Uterus (tissue), 2 donors: ENCODE data around the gene DMBX1.

Source experiments
- POLR2A ChIP-seq, 2 donors: fragments of 450-650 bp; IDR thresholded peaks; one replicate each; pipeline ENCODE4 v1.6.1; 2016; ENCODE audit warnings: antibody characterized with exemption in 2 of 2, mild to moderate bottlenecking in 1 of 2, moderate library complexity in 1 of 2
- TF ChIP-seq, protein P1 (sequence below), 4 experiments: fragments of 200-600 bp in 2 of 4; fragments of 450-650 bp in 2 of 4; sonication (generic) in 2 of 4; IDR thresholded peaks; one replicate each; pipeline ENCODE4 v1.5.1; 2016 to 2019; ENCODE audit warnings: antibody characterized with exemption in 4 of 4, mild to moderate bottlenecking in 2 of 4, moderate library complexity in 1 of 4

- TF ChIP-seq, protein P1, sequence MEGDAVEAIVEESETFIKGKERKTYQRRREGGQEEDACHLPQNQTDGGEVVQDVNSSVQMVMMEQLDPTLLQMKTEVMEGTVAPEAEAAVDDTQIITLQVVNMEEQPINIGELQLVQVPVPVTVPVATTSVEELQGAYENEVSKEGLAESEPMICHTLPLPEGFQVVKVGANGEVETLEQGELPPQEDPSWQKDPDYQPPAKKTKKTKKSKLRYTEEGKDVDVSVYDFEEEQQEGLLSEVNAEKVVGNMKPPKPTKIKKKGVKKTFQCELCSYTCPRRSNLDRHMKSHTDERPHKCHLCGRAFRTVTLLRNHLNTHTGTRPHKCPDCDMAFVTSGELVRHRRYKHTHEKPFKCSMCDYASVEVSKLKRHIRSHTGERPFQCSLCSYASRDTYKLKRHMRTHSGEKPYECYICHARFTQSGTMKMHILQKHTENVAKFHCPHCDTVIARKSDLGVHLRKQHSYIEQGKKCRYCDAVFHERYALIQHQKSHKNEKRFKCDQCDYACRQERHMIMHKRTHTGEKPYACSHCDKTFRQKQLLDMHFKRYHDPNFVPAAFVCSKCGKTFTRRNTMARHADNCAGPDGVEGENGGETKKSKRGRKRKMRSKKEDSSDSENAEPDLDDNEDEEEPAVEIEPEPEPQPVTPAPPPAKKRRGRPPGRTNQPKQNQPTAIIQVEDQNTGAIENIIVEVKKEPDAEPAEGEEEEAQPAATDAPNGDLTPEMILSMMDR (IDR thresholded peaks at IDR 0.05), result no peak
- no peak for TF ChIP-seq POLR2A (IDR thresholded peaks at IDR 0.05)
Measured at GRCh38 chr1:46528297-46528955, 38.8 kb downstream of the DMBX1 start.
